GM21360 (cell line): ENCODE results near the gene GJA8.
"Not testable (repeated sequence)": the region's sequence is repeated elsewhere in the genome, so short reads cannot be mapped to it uniquely, and the experiment has no call there.

ENCODE experiments used
- ATAC-seq: cut with Tn5 transposase; IDR thresholded peaks from one replicate; pipeline ENCODE4 v1.9.1; 2021; ENCODE audit warnings: mild to moderate bottlenecking, moderate library complexity; ENCODE audit not compliant: unreplicated experiment

The GJA8 gene

GRCh38 chr1:147902253-147902845 is at the start of gene GJA8:
GJA8 (plus strand) TSS chr1:147902795; CDS start chr1:147907956, 5,161 bp downstream.
- no peak for ATAC-seq

- ATAC-seq: no peak
Observed at GRCh38 chr1:147853391-147853790, 49.2 kb upstream of the GJA8 start.

GRCh38 chr1:147854989-147855388 is 47.6 kb upstream of the GJA8 start:
- not testable (repeated sequence) for ATAC-seq

- ATAC-seq: not testable (repeated sequence)
Observed at GRCh38 chr1:147855996-147856395, 46.6 kb upstream of the GJA8 start.

- not testable (repeated sequence) for ATAC-seq
Observed at GRCh38 chr1:147867204-147867603, 35.4 kb upstream of the GJA8 start.

- no peak for ATAC-seq
Observed at GRCh38 chr1:147878022-147878421, 24.6 kb upstream of the GJA8 start.

GRCh38 chr1:147879911-147880310 is 22.7 kb upstream of the GJA8 start:
- ATAC-seq: no peak

- no peak for ATAC-seq
Observed at GRCh38 chr1:147882535-147882934, 20.1 kb upstream of the GJA8 start.

- no peak for ATAC-seq
Observed at GRCh38 chr1:147890177-147890790, 12.3 kb upstream of the GJA8 start.

GRCh38 chr1:147891088-147891487 is 11.5 kb upstream of the GJA8 start:
- no peak for ATAC-seq

- no peak for ATAC-seq
Observed at GRCh38 chr1:147892216-147892615, 10.4 kb upstream of the GJA8 start.

GRCh38 chr1:147892731-147893214 is 9.8 kb upstream of the GJA8 start:
- no peak for ATAC-seq

GRCh38 chr1:147895123-147895522 is 7.5 kb upstream of the GJA8 start:
- ATAC-seq: no peak

GRCh38 chr1:147897029-147897752 is 5.4 kb upstream of the GJA8 start:
- ATAC-seq: no peak

GRCh38 chr1:147897789-147898188 is 4.8 kb upstream of the GJA8 start:
- ATAC-seq: no peak

GRCh38 chr1:147904726-147905125 is 2.1 kb downstream of the GJA8 start:
- no peak for ATAC-seq

- ATAC-seq: no peak
Observed at GRCh38 chr1:147907786-147908509, 5.4 kb downstream of the GJA8 start.

GRCh38 chr1:147912553-147912952 is 10.0 kb downstream of the GJA8 start:
- no peak for ATAC-seq

GRCh38 chr1:147913362-147913942 is 10.9 kb downstream of the GJA8 start:
- ATAC-seq: no peak

GRCh38 chr1:147919896-147920295 is 17.3 kb downstream of the GJA8 start:
- no peak for ATAC-seq

GRCh38 chr1:147924813-147925212 is 22.2 kb downstream of the GJA8 start:
- ATAC-seq: no peak
